Lung (tissue), 12 donors: Measurements from ENCODE around the gene IQGAP2. TPM values are rescaled to one million over a fixed set of nuclear protein-coding genes. Genes with fewer than 3 reads are reported as not detected.
A peak's percentile ranks its signal among the peaks of the same experiment; 100 is the strongest.

Experiments
- ATAC-seq: fragments of 200-7000 bp; cut with Tn5 transposase; one replicate; pipeline ENCODE4 v1.9.1; 2020; ENCODE audit warnings: moderate number of reproducible peaks; ENCODE audit not compliant: insufficient read depth, low FRiP score
- DNase-seq, 3 donors: peaks; one replicate each; pipeline ENCODE4 v3.0.0-alpha.2; 2013 to 2017
- H3K27ac ChIP-seq, 2 donors: one replicate each; pipeline ENCODE4 v1.5.1; 2013; ENCODE audit warnings: mild to moderate bottlenecking in 2 of 2, moderate library complexity in 2 of 2, control low read depth in 1 of 2, inconsistent platforms in 1 of 2, low read depth in 1 of 2, low read length in 1 of 2
- H3K27me3 ChIP-seq, 3 donors: one replicate each; pipeline ENCODE4 v1.5.1; 2013; ENCODE audit warnings: low read length in 2 of 3; ENCODE audit not compliant: control insufficient read depth in 3 of 3, insufficient read depth in 3 of 3
- H3K36me3 ChIP-seq, 4 donors: one replicate each; pipeline ENCODE4 v1.5.1; 2013; ENCODE audit warnings: low read length in 4 of 4, mild to moderate bottlenecking in 1 of 4, moderate library complexity in 1 of 4; ENCODE audit not compliant: control insufficient read depth in 4 of 4, insufficient read depth in 4 of 4
- H3K4me1 ChIP-seq, 5 donors: one replicate each; pipeline ENCODE4 v1.5.1; 2013; ENCODE audit warnings: low read length in 5 of 5, mild to moderate bottlenecking in 2 of 5, moderate library complexity in 1 of 5; ENCODE audit not compliant: control insufficient read depth in 5 of 5, insufficient read depth in 5 of 5
- H3K4me3 ChIP-seq: one replicate; pipeline ENCODE4 v1.5.1; 2013; ENCODE audit warnings: mild to moderate bottlenecking, control low read depth, moderate library complexity
- H3K9ac ChIP-seq, 2 donors: one replicate each; pipeline ENCODE4 v1.5.1; 2013; ENCODE audit warnings: low read length in 2 of 2, control low read depth in 1 of 2; ENCODE audit not compliant: insufficient read depth in 1 of 2
- H3K9me3 ChIP-seq, 4 donors: one replicate each; pipeline ENCODE4 v1.5.1; 2013; ENCODE audit warnings: low read length in 3 of 4, mild to moderate bottlenecking in 1 of 4, moderate library complexity in 1 of 4; ENCODE audit not compliant: control insufficient read depth in 4 of 4, insufficient read depth in 3 of 4
- WGBS, 2 donors: extraction: QIAGEN DNeasy Blood & Tissue Kit; methylation state at CpG; one replicate each; pipeline ENCODE4 v1.1.7; 2013; 5-methylcytosine and 5-hydroxymethylcytosine counted together
- polyA plus RNA-seq, 2 donors: library from polyadenylated mRNA; stranded (reverse); fragments of 200-250 nt; gene quantifications; one replicate each; pipeline ENCODE4 v1.2.1, GENCODE V29; 2013
- total RNA-seq, 2 donors: library from RNA; depleted of rRNA in 1 of 2; stranded (reverse); fragments of >200 nt in 1 of 2; gene quantifications; one replicate each; pipeline ENCODE4 v1.2.1, GENCODE V29; 2014 to 2021
- TF ChIP-seq, protein P1 (sequence below): IDR thresholded peaks from 2 replicates; pipeline ENCODE4 v1.5.1; 2012; ENCODE audit warnings: mild to moderate bottlenecking; ENCODE audit errors: control extremely low read depth, extremely low read depth
- donor health status: control.
- donor health status: control.
- donor health status: Bipolar disorder and iron deficiency.
- donor health status: healthy.
- donor health status: DM: yes; HTN: yes; CAD: no.

IQGAP2 gene
- total and polyA plus RNA-seq, 4 donors, result 6.0 to 33.6 (median 13.7) TPM

DNA sequence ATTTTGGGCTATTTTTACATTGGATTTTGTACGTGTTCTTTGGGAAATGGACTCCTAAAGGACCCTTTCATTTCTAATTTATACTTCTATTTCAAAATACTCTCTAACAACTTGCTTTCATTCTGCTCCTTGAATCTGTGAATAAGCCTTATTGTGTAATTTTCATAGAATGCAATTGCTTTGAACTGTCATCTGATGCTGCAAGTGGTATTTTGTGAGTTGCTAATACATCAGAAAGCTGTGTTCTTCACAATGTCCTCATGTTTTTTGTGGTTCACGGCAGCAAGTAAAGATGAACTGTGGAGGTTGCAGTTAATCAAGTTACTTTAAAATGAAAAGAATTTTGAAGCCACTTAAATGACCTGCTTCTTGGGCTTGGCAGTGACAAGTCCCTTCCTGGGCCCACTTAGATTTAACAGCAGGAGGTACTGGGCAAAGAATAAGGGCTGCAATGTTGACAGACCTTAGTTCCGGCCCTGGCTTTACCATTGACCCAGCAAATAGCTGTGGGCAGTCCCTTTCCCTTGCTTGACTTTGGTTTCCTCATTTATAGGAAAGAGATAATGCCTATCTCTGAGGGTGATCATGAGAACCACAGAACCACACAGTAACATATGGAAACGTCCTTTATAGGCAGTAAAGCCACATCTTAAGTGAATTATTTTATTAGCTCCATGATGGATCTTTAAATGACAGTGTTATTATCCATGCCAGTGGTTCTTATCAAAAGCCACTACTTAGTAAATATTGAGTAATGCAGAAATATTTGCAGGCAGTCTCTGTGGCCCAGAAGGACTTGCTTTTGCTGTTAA, 54.8 kb downstream of the IQGAP2 start:
- Histone ChIP-seq H3K27ac (no peak overlapping the region), H3K9ac (no peak overlapping the region), H3K4me1 (peaks cover 0 to 12% (median 0%) of the 10 kb centered on the region in 5 donors), H3K36me3 (no peaks in the 10 kb centered on the region), H3K9me3 (no peaks in the 10 kb centered on the region), H3K4me3 (no peak overlapping the region), H3K27me3 (no peaks in the 10 kb centered on the region)
- ATAC-seq, result no peak
- TF ChIP-seq, protein P1, sequence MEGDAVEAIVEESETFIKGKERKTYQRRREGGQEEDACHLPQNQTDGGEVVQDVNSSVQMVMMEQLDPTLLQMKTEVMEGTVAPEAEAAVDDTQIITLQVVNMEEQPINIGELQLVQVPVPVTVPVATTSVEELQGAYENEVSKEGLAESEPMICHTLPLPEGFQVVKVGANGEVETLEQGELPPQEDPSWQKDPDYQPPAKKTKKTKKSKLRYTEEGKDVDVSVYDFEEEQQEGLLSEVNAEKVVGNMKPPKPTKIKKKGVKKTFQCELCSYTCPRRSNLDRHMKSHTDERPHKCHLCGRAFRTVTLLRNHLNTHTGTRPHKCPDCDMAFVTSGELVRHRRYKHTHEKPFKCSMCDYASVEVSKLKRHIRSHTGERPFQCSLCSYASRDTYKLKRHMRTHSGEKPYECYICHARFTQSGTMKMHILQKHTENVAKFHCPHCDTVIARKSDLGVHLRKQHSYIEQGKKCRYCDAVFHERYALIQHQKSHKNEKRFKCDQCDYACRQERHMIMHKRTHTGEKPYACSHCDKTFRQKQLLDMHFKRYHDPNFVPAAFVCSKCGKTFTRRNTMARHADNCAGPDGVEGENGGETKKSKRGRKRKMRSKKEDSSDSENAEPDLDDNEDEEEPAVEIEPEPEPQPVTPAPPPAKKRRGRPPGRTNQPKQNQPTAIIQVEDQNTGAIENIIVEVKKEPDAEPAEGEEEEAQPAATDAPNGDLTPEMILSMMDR, result no peak
- WGBS, 2 donors, result 38 to 41% methylated on average over 4 of the region's 4 CpGs
- peak in 1 of 3 donors; percentile 13 for DNase-seq

GRCh38 chr5:76458486-76458830, 55.4 kb downstream of the IQGAP2 start:
- no peak overlapping the region for H3K4me3 ChIP-seq
- ATAC-seq (peak; percentile 37), DNase-seq (no peak)
- no peaks in the 10 kb centered on the region for H3K9me3 ChIP-seq
- H3K9ac ChIP-seq, result no peak overlapping the region
- peaks cover 0 to 12% (median 0%) of the 10 kb centered on the region in 5 donors for H3K4me1 ChIP-seq
- H3K36me3 ChIP-seq, result no peaks in the 10 kb centered on the region
- H3K27ac ChIP-seq, result no peak overlapping the region
- TF ChIP-seq, protein P1, result no peak
- 76 to 78% methylated on average over 1 of the region's 1 CpG for WGBS, 2 donors
- no peaks in the 10 kb centered on the region for H3K27me3 ChIP-seq

GRCh38 chr5:76460104-76460503, 57.0 kb downstream of the IQGAP2 start:
- Histone ChIP-seq H3K27me3 (no peaks in the 10 kb centered on the region), H3K27ac (no peak overlapping the region), H3K4me3 (no peak overlapping the region), H3K9ac (no peak overlapping the region), H3K36me3 (no peaks in the 10 kb centered on the region), H3K4me1 (peaks cover 0 to 12% (median 0%) of the 10 kb centered on the region in 5 donors), H3K9me3 (no peaks in the 10 kb centered on the region)
- TF ChIP-seq, protein P1, result no peak
- no peak for ATAC-seq
- WGBS, 2 donors, result 92 to 93% methylated on average over 3 of the region's 3 CpGs
- no peak for DNase-seq
